HepG2 (cell line): ENCODE measurements around the gene MYH7. TPM values are rescaled to one million over a fixed set of nuclear protein-coding genes. Genes with fewer than 3 reads are reported as not detected.

Experiments used
- GATAD1 ChIP-seq: IDR thresholded peaks from 2 replicates; pipeline ENCODE4 v1.6.1; 2016; ENCODE audit warnings: missing genetic modification reagents, missing compliant biosample characterization
- HDAC2 ChIP-seq: sonication (generic); formaldehyde crosslinking; IDR thresholded peaks from 2 replicates; pipeline ENCODE4 v1.4.0; 2020; ENCODE audit warnings: missing genetic modification reagents
- MTF1 ChIP-seq: sonication (generic); formaldehyde crosslinking; IDR thresholded peaks from 2 replicates; pipeline ENCODE4 v1.5.0; 2020; ENCODE audit warnings: missing genetic modification reagents
- MTF2 ChIP-seq: sonication (generic); formaldehyde crosslinking; IDR thresholded peaks from 2 replicates; pipeline ENCODE4 v1.5.0; 2020; ENCODE audit warnings: missing genetic modification reagents, borderline replicate concordance
- RFX3 ChIP-seq: IDR thresholded peaks from 2 replicates; pipeline ENCODE4 v1.6.1; 2016; ENCODE audit warnings: missing biosample characterization, missing genetic modification reagents
- SCMH1 ChIP-seq: sonication (generic); formaldehyde crosslinking; IDR thresholded peaks from 2 replicates; pipeline ENCODE4 v1.9.0; 2021; ENCODE audit warnings: missing genetic modification reagents, mild to moderate bottlenecking, borderline replicate concordance
- SP1 ChIP-seq, 2 experiments: fragments of 450-650 bp in 1 of 2; sonication (generic) in 1 of 2; formaldehyde crosslinking in 1 of 2; IDR thresholded peaks; 2 replicates each; pipeline versions ENCODE4 v1.4.0 to v1.6.1; 2016 to 2020; ENCODE audit warnings: missing genetic modification reagents in 1 of 2
- TCF12 ChIP-seq, 2 experiments: fragments of 450-650 bp in 1 of 2; sonication (generic) in 1 of 2; formaldehyde crosslinking in 1 of 2; IDR thresholded peaks; 2 replicates each; pipeline versions ENCODE4 v1.6.1 to v1.8.0; 2017 to 2022; ENCODE audit warnings: antibody characterized with exemption in 1 of 2, mild to moderate bottlenecking in 1 of 2, missing genetic modification reagents in 1 of 2, moderate library complexity in 1 of 2
- TEF ChIP-seq: sonication (generic); formaldehyde crosslinking; IDR thresholded peaks from 2 replicates; pipeline ENCODE4 v1.5.0; 2020; ENCODE audit warnings: missing genetic modification reagents
- ZBTB49 ChIP-seq: sonication (generic); formaldehyde crosslinking; IDR thresholded peaks from 2 replicates; pipeline ENCODE4 v1.4.0; 2020; ENCODE audit warnings: missing genetic modification reagents, borderline replicate concordance
- ZKSCAN1 ChIP-seq: fragments of 150-350 bp; IDR thresholded peaks from 2 replicates; pipeline ENCODE4 v1.6.1; 2014; ENCODE audit warnings: low read length
- ZNF12 ChIP-seq: sonication (generic); formaldehyde crosslinking; IDR thresholded peaks from 2 replicates; pipeline ENCODE4 v1.5.0; 2020; ENCODE audit warnings: missing genetic modification reagents
- ZNF225 ChIP-seq: sonication (generic); formaldehyde crosslinking; IDR thresholded peaks from 2 replicates; pipeline ENCODE4 v1.4.0; 2020; ENCODE audit warnings: mild to moderate bottlenecking, missing genetic modification reagents
- ZNF468 ChIP-seq: sonication (generic); formaldehyde crosslinking; IDR thresholded peaks from 2 replicates; pipeline ENCODE4 v1.8.0; 2022; ENCODE audit warnings: mild to moderate bottlenecking, moderate library complexity, missing genetic modification reagents
- ZNF749 ChIP-seq: sonication (generic); formaldehyde crosslinking; IDR thresholded peaks from 2 replicates; pipeline ENCODE4 v1.8.0; 2022; ENCODE audit warnings: mild to moderate bottlenecking, missing genetic modification reagents, moderate library complexity, borderline replicate concordance
- ZNF816 ChIP-seq: sonication (generic); formaldehyde crosslinking; IDR thresholded peaks from 2 replicates; pipeline ENCODE4 v1.8.0; 2022; ENCODE audit warnings: missing genetic modification reagents, mild to moderate bottlenecking, borderline replicate concordance
- polyA plus RNA-seq, 8 experiments: library from polyadenylated mRNA; depleted of rRNA in 3 of 8; stranded (reverse) in 7 of 8; unstranded in 1 of 8; fragments of >200 nt; fragmentation: Illumina TruSeq in 4 of 8; extraction: Trizol in 4 of 8; gene quantifications; 2 replicates each; pipeline versions ENCODE4 v1.2.1 to v1.2.3, GENCODE V29; 2011 to 2016; ENCODE audit warnings: low read depth in 4 of 8, missing spikeins in 1 of 8, mixed read lengths in 1 of 8; ENCODE audit not compliant: insufficient read depth in 1 of 8
- total RNA-seq, 5 experiments: library from RNA; depleted of rRNA; stranded (reverse); fragments of >200 nt; fragmentation: Illumina TruSeq; extraction: Trizol; gene quantifications; 2 replicates each; pipeline ENCODE4 v1.2.3, GENCODE V29; 2016; ENCODE audit warnings: low read depth in 1 of 5
- TF ChIP-seq, protein P1 (sequence below): sonication (generic); formaldehyde crosslinking; IDR thresholded peaks from 2 replicates; pipeline ENCODE4 v1.5.1; 2020; ENCODE audit warnings: mild to moderate bottlenecking, missing genetic modification reagents, borderline replicate concordance
- TF ChIP-seq, protein P2 (sequence below): sonication (generic); formaldehyde crosslinking; IDR thresholded peaks from 2 replicates; pipeline ENCODE4 v1.8.1; 2023; ENCODE audit warnings: mild to moderate bottlenecking, inconsistent platforms, moderate library complexity, missing genetic modification reagents, borderline replicate concordance
- TF ChIP-seq, protein P3 (sequence below): conservative IDR thresholded peaks from 2 replicates; pipeline ENCODE4 v1.6.1; 2018; ENCODE audit warnings: missing genetic modification reagents

The MYH7 gene
- total and polyA plus RNA-seq, 2 of the 13 experiments (the other 11 are each of a cell fraction or from before 2014, with no cell fraction given), result 0.04 TPM; not detected in 1

GRCh38 chr14:23469127-23469905 lies 33.9 kb upstream of the MYH7 start, which contains the start of gene NGDN (continued):
- peak; percentile 88 for TF ChIP-seq ZBTB49 (CRISPR knock-in tag)
- peak; percentile 81; the same call in 1 of the 2 replicates for TF ChIP-seq ZNF12 (CRISPR knock-in tag)
- 0 out of 2 replicates have a peak, but pooled peaks have one; percentile 58 for TF ChIP-seq ZNF816 (CRISPR knock-in tag)
- TF ChIP-seq TCF12 (IDR thresholded peaks at IDR 0.05), result no peak
- peak; percentile 3; the same call in 1 of the 2 replicates for TF ChIP-seq TCF12 (CRISPR knock-in tag; IDR thresholded peaks at IDR 0.05)
- no peak for TF ChIP-seq SCMH1 (CRISPR knock-in tag)
- peak; percentile 99 for TF ChIP-seq HDAC2 (CRISPR knock-in tag)
- no peak for TF ChIP-seq MTF1 (CRISPR knock-in tag)
- TF ChIP-seq GATAD1, result peak; percentile 100
- peak; percentile 20; the same call in 1 of the 2 replicates for TF ChIP-seq ZNF468 (CRISPR knock-in tag)
- TF ChIP-seq, protein P1, sequence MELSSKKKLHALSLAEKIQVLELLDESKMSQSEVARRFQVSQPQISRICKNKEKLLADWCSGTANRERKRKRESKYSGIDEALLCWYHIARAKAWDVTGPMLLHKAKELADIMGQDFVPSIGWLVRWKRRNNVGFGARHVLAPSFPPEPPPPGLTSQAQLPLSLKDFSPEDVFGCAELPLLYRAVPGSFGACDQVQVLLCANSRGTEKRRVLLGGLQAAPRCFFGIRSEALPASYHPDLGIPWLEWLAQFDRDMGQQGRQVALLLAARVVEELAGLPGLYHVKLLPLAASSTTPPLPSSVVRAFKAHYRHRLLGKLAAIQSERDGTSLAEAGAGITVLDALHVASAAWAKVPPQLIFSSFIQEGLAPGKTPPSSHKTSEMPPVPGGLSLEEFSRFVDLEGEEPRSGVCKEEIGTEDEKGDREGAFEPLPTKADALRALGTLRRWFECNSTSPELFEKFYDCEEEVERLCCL (CRISPR knock-in tag), result peak; percentile 68; the same call in 1 of the 2 replicates
- no peak for TF ChIP-seq SP1 (IDR thresholded peaks at IDR 0.05)
- peak; percentile 94 for TF ChIP-seq SP1 (CRISPR knock-in tag; IDR thresholded peaks at IDR 0.05)
- 0 out of 2 replicates have a peak, but pooled peaks have one; percentile 48 for TF ChIP-seq TEF (CRISPR knock-in tag)
- TF ChIP-seq, protein P2, sequence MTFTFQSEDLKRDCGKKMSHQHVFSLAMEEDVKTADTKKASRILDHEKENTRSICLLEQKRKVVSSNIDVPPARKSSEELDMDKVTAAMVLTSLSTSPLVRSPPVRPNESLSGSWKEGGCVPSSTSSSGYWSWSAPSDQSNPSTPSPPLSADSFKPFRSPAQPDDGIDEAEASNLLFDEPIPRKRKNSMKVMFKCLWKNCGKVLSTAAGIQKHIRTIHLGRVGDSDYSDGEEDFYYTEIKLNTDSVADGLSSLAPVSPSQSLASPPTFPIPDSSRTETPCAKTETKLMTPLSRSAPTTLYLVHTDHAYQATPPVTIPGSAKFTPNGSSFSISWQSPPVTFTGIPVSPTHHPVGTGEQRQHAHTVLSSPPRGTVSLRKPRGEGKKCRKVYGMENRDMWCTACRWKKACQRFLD (CRISPR knock-in tag), result peak; percentile 95
- TF ChIP-seq MTF2 (CRISPR knock-in tag), result peak; percentile 83; the same call in 1 of the 2 replicates
- TF ChIP-seq RFX3 (CRISPR knock-in tag), result peak; percentile 40
- TF ChIP-seq, protein P3, sequence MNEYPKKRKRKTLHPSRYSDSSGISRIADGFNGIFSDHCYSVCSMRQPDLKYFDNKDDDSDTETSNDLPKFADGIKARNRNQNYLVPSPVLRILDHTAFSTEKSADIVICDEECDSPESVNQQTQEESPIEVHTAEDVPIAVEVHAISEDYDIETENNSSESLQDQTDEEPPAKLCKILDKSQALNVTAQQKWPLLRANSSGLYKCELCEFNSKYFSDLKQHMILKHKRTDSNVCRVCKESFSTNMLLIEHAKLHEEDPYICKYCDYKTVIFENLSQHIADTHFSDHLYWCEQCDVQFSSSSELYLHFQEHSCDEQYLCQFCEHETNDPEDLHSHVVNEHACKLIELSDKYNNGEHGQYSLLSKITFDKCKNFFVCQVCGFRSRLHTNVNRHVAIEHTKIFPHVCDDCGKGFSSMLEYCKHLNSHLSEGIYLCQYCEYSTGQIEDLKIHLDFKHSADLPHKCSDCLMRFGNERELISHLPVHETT (CRISPR knock-in tag), result peak; percentile 89
- TF ChIP-seq ZKSCAN1, result peak; percentile 41; the same call in 1 of the 2 replicates
- TF ChIP-seq ZNF749, result peak; percentile 42; the same call in 1 of the 2 replicates
- TF ChIP-seq ZNF225 (CRISPR knock-in tag), result peak; percentile 95
